GM19351 (cell line): ENCODE measurements around the gene SLCO3A1.

ENCODE experiments used
- ATAC-seq: cut with Tn5 transposase; IDR thresholded peaks from one replicate; pipeline ENCODE4 v1.9.1; 2021; ENCODE audit warnings: mild to moderate bottlenecking, moderate library complexity; ENCODE audit not compliant: unreplicated experiment

The SLCO3A1 gene

DNA sequence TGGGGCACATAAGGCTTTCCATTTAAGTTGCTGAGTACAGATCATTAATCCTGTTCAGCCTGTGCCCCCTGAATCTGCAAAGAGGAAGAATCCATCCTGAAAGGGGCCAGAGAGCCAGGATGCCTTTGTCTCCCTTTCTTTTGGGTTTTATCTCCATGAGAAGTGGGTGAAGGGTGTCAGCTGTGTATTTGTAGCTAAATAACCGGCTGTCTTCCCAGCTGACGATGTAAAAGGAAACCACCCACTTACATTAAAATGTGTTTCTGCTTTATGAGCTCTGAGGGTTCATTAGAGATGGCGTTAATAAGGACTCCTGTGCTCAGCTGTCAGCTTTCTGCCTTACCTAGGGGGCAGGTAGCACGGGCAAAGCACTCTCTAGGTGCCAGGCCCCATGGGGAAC lies 83.4 kb downstream of the SLCO3A1 start:
- no peak for ATAC-seq

- ATAC-seq: no peak
Observed at GRCh38 chr15:91938136-91938535, 84.6 kb downstream of the SLCO3A1 start.

DNA sequence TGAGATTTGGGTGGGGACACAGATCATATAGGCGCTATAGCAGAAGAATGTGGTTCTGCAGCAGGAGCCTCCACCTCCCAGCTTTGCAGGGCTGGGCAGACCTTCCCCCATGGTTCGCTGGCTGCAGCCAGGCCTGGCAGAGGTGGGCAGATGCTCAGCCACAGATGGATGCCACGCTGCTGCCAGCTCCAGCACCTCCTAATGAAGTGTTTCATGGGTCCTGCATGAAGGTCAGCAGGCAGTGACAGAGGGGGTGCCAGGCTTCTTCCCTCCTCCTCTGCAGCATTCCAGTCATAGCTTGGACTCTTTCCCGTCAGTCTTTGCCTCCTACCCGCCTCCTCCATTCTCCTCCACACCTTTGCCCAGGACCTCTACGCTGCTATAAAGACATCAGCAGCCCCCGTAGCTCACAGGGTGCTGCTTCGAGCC lies 85.9 kb downstream of the SLCO3A1 start:
- ATAC-seq: no peak

DNA sequence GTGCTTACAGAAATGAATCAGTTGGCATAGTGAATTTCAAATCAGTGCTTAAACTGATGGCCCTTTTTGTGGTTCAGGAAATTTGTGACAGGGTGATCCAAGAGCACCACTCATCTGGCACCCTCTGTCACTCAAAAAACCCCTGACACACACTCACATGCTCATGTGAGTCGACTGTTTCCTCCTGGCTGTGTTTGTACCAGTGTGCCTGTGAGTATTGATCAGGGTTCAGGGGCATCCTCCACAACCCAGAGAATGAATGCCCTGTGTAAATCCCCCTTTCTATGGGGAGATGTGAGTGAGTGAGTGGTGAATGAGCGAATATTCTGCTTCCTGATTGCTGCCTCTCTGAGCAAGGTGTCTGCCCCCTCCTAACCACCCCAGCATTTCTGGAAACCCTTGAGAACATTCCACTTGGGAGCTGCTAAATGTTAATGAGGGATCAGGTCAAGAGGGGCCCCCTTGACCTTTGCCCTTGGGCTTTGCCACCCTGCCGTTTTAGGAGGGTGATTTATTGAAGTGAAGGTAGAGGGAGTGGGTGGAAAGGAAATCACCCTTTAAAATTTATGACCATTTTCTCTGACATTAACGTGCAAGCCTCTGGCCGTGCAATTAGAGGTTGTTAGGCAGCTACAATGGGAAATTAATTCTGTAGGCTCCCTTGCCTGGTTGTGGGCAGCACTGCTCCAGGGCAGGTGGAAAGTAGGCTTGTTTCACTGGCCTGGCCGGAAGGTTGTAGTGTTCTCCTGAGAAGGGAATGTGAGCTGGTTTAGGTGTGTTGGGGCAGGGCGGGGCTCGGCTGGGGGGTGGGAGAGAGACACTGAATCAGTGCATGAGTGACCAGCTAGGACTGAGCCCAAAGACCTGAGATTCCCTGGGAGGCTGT lies 87.2 kb downstream of the SLCO3A1 start:
- no peak for ATAC-seq

DNA sequence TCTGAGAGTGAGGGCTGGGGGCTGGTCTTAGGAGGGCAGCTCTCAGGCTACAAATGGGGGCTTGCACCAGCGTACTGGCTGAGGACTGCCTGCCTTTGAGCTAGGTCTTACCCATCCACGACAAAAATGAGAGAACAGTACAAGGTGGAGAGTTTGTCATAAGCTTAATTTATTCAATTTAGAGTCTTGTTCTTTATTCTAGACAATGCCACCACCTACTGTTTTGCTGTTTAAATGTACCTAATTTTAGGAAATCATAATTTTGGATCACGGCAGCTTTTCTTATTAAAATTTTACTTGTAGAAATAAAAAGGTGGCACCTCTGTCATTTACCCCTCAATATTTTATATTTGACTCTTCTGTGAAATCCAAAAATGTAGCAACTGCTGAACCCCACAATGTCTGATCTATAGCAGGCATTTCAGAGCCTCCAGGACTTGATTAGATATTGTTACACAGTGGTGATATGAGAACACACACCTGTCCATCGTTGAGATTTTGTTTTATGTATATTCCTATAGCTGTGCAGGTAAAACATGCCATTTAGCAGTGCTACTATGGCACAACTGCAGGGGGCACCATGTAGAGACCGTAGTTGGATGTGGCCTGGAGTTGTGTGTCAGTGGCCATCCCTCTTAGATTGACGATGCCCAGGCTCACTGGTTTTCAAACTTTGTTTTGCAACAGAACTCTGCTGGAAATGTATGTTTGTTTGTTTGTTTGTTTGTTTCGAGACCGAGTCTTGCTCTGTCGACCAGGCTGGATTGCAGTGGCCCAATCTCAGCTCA lies 88.6 kb downstream of the SLCO3A1 start:
- no peak for ATAC-seq

- ATAC-seq: no peak
Observed at GRCh38 chr15:91942720-91943394, 89.3 kb downstream of the SLCO3A1 start.

DNA sequence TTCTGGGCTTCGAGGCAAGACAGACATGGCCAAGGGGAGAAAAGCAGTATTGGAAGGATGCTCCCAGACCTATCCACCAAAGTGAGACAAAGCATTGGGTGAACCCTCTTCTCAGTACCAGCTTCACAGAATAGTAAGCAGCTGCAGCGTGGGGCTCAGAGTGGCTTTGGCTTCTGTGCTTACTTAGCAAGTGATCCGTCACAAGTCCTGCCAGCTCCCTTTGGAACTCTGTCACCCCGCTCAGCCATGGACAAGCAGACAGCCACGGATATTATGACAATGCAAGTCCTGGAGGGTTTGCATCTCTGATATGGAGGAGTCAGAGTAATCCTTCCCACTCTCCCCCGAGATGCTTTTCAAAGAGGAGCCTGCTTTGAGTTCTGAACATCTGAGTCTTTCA lies 90.8 kb downstream of the SLCO3A1 start:
- no peak for ATAC-seq

DNA sequence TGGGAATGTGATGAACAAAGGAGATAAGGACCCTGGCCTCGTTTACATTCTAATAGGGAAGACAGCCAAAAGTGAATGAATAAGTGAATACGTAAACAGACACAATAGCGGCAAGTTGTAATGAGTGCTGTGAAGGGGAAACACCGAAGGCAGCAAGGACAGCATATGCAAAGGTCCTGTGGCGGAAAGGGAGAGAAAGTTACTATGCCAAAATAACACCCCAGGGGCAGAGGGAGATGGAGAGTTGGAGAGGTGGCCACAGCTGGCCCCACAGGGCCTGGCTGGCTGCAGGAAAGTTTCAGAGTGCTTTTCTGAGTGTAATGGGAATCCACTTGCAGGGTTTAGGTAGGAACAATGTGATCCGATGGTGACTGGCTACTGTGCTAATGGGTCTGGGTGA lies 91.9 kb downstream of the SLCO3A1 start:
- no peak for ATAC-seq

- no peak for ATAC-seq
Observed at GRCh38 chr15:91946075-91946474, 92.6 kb downstream of the SLCO3A1 start.

DNA sequence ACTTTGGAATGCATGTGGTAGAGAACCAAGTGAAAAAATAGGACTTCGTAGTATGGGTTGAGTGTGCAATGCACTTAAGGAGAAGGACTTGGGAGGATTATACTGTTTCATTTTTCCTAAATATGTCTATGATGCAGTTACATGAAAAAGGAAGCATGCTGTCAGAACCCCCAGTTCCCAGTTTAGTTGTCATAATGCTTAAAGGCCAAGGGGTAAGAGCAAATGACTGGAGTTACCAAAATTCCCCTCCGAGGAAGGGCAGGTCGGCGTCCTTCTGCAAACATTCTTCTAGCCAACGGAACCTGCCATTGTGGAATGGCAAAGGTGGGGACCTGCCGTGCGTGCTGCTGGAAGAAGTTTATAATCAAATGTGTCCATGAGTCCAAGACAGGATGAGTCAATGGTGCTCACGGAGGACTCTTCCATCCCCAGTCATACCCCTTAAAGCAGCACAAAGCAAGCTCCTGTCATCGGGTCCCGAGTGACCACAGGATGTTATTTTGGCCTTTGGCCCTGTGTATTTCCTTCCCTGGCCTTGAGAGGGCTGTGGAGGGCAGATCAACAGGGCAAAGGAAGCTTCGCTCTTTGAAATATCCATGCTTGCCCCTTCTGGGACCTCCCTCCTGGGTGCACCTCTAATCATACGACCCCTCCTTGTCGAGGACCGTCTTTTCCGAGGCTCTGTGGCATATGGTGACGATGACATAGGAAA lies 93.2 kb downstream of the SLCO3A1 start:
- no peak for ATAC-seq

GRCh38 chr15:91947293-91947679 lies 93.8 kb downstream of the SLCO3A1 start:
- ATAC-seq: no peak

DNA sequence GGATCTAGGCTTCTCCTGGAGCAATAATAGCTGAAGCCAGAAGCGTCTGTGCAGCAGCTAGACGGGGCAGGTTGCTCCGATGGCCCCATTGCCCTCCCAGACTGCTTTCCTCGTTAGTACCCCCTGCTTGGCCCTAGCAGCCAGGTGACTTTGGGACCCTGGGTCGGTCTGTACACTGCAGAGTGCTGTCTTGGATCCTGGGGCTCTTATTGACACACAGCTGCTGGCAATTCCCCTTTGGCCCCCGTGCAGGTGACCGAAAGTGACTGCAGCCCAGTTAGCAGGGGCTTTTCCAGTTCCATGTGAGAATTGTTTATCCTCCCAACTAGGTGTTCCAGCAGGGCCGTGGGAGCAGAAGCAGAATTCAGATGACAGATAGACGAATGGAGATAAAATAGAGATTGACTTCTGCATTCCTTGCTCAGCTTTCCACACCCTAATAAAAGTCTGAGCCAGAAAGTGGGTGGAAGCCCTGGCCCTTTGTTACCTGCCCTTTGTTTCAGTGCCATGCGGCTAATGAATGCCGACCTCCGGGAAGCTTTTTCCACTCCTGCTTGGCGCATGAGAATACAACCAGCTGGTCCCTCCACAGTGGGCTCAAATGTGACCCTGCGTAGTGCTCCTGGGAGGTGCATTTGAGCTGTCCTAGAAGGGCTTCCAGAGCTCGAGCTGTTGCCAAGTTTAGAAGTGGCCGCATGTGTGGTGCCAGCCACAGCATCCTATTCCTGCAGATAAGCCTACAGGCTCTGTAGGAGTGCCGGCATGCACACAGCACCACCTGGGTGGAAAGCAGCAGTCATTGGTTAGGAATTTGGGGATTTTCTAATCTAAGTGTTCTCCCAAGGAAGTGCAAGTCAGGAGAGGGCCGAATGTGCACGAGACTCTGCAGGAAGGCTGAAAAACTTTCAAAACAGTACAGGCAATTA lies 94.4 kb downstream of the SLCO3A1 start:
- ATAC-seq: no peak

GRCh38 chr15:91949361-91949760 lies 95.9 kb downstream of the SLCO3A1 start:
- ATAC-seq: no peak

DNA sequence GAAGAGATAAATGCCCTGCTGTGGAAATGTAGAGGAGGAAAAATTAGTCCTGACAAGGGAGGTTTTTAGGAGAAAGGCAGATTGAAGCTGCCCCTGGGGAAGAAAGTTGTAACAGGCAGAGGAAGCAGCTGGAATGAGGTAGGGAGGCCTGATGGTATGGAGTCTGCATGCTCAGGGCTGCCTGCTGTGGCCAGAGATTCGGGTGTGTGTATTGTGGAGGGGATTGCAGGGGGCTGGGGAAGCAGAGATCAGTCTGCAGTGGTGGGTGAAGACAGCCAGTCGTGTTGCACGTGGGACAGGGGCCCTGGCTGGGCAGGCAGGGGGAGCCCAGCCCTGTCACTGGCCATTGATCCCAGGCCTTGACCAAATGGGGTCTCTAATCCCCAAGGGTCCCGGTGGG lies 96.5 kb downstream of the SLCO3A1 start:
- ATAC-seq: no peak

GRCh38 chr15:91950631-91951329 lies 97.3 kb downstream of the SLCO3A1 start:
- no peak for ATAC-seq

DNA sequence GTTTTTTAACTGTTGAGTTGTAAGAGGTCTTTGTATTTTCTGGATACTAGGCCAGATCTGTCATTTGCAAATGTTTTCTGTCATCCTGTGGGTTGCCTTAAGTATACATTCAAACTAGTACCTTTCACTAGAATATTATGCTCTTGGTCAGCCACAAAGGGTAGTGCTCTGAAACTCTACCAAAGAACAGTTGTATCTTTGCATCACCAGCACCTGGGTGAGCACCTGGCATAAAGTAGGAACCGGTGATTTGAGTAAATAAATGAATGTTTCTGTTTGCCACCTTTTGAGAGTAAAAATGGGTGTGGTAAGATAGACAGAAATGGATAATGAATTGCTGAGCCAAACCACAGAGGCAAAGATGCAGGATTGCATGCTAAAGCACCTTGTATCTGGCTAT lies 98.7 kb downstream of the SLCO3A1 start:
- no peak for ATAC-seq

DNA sequence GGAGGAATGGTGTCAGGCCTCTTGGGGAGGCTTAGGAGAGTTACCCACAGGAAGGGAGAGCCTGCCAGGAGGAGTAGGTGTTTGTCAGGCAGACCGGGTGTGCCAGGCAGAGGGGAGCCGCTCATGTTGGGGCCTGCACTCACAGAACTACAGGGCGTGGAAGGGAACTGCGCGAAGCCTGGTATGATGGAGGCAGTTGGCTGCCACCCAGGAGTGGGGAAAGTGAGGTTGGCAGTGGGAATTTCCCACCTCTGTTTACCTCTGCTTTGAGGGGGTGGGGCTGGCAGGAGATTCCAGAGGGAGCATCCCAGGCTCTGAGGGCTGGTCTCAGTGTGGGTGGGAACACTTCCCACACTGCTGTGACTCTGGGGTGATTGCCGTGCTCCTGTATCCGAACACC lies 99.9 kb downstream of the SLCO3A1 start:
- ATAC-seq: no peak

- no peak for ATAC-seq
Observed at GRCh38 chr15:91954292-91954691, 100.8 kb downstream of the SLCO3A1 start.

DNA sequence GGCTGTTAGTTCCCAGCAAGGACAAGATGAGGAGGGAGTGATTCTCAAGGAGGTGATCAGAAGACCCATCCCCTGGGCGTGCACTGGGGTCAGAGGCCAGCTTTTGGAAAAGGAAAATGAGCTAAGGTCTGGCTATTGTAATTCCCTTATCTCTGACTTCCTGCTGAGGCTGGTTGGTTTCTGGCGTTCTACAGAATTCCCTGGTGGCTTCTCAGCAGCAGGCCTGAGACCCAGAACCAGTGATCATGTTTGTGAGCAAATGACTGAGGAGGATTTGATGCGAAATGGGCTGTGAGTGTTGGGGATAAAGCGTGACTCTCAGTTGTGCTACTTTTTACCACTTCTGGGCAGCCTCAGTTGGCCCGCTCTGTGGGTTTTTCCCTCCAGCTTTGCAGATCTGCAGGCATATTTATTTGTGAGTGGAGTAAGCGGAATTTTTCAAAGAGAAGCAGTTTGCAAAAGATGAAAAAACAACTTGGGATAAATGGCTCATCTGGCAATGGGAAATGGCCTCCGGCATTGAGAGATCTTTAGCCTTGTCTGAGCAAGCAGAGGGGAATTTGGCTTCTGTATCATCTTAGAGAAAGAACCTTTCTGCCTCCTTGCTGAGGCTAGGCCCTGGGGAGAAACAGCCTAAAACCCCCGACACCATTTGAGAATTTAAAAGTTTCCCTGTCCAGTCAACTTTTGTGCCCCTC lies 102.7 kb downstream of the SLCO3A1 start:
- no peak for ATAC-seq
